CD1c-positive myeloid dendritic cell (primary cell): Measurements from ENCODE around the gene ZNF407.
A peak's percentile ranks its signal among the peaks of the same experiment; 100 is the strongest.

Experiments used
- DNase-seq: peaks from one replicate; pipeline ENCODE4 v3.0.0-alpha.2; 2016; ENCODE audit errors: extremely low spot score

ZNF407 gene

DNA sequence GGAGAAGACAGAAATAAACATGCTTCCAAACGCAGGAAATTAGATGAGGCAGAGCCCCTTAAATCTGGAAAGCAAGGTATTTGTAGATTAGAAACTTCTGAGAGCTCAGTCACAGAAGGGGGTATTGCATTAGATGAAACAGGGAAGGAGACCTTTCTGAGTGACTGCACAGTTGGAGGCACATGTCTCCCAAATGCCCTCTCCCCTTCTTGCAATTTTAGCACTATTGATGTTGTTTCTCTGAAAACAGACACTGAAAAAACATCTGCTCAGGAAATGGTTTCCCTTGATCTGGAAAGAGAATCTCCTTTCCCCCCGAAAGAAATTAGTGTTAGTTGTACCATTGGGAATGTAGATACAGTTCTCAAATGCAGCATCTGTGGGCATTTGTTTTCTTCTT, 33.5 kb downstream of the ZNF407 start:
- no peak for DNase-seq

DNA sequence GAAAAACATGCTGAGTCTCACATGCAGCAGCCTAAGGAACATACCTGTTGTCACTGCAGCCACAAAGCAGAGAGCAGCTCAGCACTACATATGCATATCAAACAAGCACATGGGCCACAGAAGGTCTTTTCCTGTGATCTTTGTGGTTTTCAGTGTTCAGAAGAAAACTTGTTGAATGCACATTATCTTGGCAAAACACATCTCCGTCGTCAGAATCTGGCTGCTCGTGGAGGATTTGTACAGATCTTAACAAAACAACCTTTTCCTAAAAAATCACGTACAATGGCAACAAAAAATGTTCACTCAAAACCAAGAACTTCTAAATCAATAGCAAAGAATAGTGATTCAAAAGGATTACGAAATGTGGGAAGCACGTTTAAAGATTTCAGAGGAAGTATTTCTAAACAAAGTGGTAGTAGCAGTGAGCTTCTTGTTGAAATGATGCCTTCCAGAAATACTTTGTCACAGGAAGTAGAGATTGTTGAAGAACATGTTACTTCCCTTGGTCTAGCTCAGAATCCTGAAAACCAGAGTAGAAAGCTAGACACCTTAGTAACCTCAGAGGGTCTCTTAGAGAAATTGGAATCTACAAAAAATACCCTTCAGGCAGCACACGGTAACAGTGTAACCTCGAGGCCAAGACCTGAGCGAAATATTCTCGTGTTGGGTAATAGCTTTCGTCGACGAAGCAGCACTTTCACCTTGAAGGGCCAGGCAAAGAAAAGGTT, 34.1 kb downstream of the ZNF407 start:
- peak; percentile 40 for DNase-seq

DNA sequence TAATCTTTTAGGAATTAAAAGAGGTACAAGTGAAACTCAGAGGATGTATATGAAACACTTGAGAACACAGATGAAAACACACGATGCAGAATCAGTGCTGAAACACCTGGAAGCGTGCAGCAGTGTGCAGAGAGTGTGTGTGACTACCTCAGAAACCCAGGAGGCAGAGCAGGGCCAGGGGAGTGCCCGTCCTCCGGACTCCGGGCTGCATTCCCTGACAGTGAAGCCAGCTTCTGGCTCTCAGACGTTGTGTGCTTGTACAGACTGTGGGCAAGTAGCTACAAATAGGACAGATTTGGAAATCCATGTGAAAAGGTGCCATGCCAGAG, 34.6 kb downstream of the ZNF407 start:
- no peak for DNase-seq

DNA sequence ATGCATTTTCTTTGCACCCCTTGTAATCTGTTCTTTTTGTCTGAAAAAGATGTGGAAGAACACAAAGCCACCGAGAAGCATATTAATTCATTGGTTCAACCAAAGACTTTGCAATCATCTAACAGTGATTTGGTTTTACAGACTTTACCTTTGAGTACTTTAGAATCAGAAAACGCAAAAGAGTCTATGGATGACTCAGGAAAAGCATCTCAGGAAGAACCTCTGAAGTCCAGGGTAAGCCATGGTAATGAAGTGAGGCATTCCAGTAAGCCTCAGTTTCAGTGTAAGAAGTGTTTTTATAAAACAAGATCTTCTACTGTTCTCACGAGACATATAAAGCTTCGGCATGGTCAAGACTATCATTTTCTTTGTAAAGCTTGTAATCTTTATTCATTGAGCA, 35.2 kb downstream of the ZNF407 start:
- DNase-seq = no peak

DNA sequence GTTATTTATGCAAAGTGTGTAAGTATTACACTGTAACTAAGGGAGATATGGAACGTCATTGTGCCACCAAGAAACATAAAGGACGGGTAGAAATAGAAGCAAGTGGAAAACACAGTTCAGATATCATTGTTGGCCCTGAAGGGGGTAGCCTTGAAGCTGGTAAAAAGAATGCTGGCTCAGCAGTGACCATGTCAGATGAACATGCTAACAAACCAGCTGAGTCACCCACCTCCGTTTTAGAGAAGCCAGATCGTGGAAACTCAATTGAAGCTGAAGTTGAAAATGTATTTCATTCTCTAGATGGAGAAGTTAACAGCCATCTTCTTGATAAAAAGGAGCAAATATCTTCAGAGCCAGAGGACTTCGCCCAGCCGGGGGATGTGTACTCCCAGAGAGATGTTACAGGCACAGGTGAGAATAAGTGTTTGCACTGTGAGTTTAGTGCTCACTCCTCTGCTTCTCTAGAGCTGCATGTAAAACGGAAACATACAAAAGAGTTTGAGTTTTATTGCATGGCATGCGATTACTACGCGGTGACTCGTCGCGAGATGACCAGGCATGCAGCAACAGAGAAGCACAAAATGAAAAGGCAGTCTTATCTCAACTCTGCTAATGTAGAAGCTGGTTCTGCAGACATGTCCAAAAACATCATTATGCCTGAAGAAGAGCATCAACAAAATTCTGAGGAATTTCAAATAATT, 36.1 kb downstream of the ZNF407 start:
- DNase-seq = peak; percentile 5

DNA sequence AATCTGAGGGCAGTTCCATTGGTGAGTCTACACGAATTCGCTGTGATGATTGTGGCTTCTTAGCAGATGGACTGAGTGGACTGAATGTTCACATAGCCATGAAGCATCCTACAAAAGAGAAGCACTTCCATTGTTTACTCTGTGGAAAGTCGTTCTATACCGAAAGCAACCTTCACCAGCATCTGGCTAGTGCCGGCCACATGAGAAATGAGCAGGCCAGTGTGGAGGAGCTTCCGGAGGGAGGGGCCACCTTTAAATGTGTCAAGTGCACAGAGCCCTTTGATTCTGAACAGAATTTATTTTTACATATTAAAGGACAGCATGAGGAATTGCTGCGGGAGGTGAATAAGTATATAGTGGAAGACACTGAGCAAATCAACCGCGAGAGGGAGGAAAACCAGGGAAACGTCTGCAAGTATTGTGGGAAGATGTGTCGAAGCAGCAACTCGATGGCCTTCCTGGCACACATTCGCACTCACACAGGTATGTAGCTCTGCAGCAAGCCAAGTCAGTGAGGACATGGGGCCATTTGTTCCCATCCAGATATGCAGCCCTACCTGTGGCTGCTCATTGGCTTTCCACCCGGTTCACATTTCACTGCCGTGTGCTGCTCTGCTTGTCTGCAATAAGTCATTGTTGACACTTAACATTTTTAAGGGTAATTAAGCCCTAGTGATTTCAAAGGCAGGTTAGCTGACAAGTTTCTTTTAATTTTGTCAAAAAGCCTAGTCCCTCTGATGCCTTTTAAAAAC, 37.7 kb downstream of the ZNF407 start:
- DNase-seq = no peak

DNA sequence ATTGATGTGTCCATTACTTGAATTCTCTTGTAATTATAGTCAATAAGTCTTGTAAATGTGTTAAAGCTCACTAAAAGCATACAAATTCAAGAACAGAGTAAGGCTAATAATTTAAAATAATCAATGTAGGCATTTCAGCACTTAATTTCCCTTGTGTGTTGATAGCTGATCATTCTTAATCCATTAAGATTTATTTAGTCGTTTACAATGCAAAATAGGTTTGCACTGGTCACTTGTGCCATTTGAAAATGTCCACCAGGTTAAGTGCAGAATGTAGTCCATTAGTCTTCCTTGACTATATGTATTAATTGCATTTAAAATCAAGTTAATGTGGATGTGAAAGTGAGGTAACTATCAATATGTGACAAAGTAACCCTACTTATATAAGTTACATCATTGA, 39.4 kb downstream of the ZNF407 start:
- no peak for DNase-seq

DNA sequence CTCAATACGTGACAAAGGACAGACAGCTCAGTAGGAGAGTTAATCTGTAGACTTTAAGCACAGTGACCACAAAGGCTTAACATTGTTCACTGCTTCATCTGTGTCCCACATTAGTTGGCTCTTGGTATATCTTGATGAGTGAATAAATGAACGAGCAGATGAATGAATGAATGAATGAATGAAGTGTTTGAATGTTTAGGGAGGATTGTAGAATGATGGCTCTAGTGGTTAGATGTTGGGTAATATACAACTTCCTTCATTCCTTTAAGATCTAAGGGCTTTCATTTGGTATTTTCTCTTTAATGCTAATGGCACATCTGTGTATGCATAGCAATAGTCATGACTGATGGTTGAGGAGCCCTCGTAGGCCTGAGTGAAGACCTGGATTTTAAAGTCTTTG, 40.5 kb downstream of the ZNF407 start:
- DNase-seq = no peak

DNA sequence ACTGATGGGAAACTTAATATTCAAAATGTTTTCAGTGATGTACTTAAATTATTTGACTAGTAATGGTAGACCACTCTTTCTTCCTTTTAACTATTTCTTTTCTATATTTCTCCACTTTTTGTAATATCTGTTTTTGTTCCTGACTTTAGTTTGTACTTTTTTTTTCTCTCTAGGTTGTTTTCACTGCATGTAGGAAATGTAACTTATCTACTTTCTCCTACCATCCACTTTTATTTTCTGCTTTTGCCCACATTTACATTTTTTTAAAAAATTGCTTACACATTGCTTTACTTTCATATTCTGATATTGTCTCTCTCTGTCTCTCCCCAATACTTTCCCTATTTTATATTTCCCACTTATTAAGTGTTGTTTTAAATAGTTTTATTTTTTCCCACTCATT, 47.0 kb downstream of the ZNF407 start:
- no peak for DNase-seq

DNA sequence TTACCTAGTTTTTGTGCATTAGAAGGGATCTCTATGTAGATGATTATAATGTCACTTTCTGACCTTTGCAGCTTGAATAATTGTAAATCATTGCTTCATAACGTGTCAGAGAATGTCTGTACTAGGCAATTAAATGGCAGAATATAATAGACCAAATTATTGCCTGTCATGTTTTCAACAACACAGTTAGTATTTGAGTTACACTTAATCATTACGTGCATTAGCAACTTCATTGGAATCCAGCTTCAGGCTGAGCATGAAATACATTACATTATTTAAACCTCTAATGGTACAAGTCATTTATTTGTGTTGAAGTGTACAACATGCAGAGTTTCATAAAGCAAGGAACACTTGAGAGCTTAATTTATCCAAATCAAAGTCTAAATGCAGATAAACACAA, 48.0 kb downstream of the ZNF407 start:
- no peak for DNase-seq

DNA sequence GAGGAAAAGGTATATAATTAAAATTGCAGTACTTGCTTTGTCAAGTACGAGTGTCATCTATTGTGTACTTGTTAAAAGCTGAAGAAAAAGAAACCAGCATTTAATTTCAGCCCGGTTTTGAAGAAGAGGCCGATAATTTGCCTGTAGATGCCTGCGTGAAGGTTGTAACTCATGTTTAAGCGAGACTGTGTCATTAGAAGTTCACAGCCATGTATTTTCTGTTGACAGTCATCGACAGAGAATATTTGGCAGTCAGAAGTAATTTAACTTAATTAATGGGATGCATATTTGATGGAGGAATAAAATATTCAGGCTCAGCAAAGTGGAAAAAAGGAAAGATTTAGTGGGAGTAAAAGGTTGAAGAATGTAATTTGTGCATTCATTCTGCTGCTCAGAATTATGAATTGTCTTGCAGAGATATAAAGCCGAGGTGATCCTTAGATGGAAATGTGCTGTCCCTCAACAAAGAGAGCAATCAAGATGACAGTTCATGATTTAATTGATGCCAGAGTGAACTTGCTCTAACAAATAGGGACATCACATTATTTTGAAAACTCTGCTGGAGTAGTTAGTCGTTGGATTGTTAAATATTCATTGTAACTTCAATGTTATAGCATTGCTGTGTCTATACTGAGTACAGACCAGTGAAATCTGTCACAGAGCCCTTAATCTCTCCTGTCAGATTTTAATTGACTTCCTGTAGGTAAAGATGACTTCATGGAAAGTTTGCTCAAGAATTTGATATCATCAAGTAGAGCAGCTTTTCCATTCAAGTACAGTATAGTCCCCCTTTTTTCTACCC, 53.9 kb downstream of the ZNF407 start:
- DNase-seq = no peak

DNA sequence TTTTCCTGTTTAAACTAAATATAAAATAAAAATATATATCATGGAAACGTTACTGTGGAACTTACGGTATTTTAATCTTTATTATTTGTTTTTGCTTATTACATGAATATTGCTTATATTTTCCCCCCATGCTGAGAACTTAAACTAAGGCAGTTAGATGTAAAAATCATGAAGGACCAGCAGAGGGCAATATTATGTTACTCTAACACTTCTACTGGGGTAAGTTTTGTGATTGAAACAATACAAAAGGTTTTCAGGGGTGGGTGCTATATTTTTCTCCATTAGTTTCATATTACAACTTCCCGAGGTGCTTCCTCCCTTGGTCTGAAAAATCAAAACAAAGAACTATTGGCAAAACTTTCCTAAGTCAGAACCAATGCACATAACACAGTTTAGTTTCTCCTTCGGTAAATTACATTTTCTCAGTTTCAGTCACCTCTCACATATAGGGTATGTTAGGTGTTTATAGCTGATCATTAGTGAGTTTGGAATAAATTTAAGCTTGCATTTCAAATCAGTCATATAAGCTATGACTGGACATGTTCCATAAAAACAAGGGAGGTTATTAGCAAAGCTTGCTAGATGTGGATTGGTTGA, 54.8 kb downstream of the ZNF407 start:
- peak; percentile 52 for DNase-seq

DNA sequence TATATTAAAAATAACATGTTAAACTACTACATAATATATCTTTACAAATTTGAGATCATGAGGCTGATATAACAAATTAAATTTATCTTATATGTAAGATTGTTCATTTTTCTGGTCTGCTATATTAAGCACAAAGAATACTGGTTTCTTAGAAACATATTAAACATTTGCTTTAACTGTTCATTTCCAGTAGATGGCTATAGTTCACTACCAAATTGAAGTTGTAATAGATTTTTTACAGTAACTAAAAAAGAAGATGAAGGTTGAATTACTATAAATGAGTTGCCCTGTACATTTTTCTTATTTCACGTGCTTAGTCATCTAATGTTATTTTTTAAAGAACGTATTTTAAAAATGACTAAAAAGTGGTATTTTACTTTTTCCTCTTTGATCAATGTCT, 57.0 kb downstream of the ZNF407 start:
- no peak for DNase-seq

DNA sequence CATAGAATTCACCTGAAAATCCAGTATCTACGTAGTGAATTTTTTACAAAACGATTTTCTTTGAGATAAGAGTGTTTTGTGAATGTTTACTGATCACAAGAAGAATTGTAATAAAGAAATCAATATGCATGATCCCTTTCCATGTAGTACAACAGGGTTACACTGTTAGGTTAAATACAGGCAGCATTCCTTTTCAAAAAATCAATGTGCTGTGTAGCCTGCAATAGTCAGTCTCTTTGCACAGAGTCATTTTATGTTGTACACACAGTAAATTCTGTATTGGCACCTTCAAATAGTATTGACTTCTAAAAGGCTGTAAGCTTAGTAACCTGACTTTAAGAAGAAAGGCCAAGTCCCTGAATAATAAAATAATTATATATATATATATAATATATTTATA, 63.3 kb downstream of the ZNF407 start:
- no peak for DNase-seq

DNA sequence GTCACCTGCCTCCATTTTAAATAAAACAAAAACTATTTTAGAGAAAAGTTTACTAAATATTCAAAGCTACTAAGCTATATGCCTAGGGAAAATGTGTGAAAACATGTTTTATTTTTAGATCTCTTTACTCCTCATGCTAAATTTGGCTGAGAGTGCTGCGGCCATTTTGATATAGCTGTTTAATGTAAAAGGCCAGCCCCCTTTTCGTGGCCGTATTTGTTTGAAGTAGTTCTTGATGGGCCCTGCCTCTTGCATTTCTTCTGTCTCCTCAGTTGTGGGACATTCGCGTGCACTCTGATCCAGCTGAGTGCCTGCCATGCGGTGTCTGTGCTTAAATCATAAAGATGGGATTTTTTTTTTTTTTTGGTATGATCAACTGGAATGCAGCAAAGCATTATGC, 64.0 kb downstream of the ZNF407 start:
- DNase-seq = no peak

DNA sequence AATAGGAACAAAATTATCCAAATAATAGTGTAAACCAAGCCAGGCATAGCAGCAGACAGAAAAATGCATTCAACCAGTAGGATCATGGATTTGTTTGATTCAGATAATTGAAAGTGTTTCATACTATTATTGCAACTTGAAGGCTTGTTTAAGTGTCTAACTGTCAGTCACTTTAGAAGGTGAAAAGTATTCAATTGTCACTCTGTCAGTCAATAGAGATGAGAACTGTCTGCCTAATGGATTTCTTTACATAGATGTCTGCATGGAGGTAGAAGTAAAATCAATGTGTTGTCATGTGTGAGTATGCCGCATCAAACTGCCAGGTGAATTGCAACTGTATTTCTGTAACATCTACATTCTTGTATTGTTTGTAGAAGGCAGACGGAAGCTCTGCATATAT, 65.0 kb downstream of the ZNF407 start:
- no peak for DNase-seq

DNA sequence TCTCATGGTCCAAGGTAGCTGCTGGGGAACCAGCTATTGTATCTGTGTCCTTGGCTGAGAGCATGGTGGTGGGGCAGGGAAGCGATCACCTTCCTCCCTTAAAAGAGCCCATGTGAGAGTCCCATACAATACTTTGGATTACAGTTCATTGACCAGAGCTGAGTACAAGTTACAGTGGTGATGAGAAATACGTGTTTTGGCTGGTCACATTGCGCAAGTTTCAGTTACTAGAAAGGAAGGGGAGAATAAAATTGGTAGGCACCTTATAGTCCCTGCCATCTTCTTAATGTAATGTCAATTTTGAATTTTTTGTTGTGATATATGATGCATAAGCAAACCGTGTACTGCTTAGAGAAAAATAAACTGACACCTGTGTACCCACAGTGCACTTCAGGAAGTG, 67.7 kb downstream of the ZNF407 start:
- no peak for DNase-seq

DNA sequence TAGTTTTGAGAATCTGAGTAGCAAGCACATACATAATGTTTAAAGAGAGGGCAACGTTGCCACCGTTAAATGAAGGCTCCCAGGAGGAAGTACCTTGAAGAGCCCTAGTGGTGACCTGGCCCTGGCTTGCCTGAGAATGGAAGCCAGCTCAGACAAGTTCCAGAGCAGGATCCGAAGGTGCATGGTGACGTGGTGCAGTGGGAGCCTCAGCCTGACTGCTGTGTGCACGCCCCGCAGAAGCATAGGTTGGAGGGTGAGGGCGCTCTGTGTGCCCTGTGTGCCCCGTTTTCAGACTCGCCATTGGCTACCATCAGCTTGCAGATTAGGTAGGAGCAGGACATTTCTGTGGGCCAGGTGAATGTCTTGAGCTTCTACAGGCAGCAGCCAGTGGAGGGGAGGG, 68.2 kb downstream of the ZNF407 start:
- no peak for DNase-seq

DNA sequence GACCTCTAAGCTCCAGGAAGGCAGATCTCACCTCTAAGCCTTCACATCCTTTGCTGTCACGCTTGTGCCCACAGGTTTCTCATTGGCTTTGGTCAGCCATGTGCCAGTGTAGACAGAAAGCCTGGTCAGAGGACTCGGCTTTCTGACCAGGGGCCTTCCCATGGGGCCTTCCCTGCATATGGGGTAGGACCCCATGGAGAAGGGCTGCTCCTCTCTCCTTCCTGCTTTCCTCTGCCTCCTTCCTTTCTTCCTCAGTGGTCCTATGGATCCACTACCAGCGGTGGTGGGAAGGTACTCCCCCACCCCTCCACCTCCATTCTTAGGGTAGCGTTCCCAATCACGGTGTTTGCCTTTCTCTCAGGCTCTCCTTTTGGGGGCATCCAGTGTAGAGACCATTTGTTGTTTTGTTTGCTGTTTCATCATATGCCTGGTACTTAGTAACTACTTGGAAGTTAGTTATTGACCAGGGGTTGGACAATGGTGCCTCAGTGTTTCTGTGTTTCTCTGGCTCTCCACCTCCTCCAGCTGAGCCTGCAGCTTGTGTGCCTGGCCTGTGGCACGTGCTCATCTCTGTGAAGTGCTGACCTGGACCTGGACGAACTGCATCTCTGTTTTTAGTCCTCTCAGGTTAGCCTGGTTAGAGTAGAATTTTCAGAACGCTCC, 71.6 kb downstream of the ZNF407 start:
- no peak for DNase-seq

DNA sequence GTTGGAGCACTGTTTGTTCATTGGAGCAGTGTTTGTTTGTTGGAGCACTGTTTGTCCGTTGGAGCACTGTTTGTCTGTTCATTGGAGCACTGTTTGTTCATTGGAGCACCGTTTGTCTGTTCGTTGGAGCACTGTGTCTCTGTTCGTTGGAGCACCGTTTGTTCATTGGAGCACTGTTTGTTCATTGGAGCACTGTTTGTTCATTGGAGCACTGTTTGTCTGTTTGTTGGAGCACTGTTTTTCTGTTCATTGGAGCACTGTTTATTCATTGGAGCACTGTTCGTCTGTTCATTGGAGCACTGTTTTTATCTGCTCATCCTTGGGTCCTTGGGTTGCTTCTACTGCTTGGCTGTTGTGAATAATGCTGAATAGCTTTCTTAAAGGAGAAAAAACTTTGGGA, 74.7 kb downstream of the ZNF407 start:
- no peak for DNase-seq

DNA sequence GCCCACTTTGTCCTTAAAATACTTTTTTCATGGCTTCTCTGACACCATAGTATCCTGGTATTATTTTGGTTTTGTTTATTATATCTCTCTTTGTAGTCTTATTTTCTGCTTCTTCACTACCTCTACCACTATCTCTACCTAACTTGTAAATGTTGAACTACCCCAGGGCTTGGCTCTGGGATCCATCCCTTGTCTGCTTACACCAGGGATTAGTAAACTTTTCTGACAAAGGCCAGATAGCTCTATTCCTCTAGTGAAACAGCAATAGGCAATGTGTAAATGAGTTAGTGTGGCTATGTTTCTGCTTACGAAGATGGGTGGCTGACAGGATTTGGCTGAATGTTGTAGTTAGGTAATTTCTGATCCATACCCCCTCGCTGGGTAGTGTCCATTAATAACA, 76.8 kb downstream of the ZNF407 start:
- DNase-seq = no peak
